ENCODE measurements around the gene PHF21A. TPM values are rescaled to one million over a fixed set of nuclear protein-coding genes. Genes with fewer than 3 reads are reported as not detected.

Gene PHF21A
- total RNA-seq, 1 experiment from 2014 or later, result 2.5 TPM

Other genes with a start within 250 kb of the PHF21A start
- 32.5 and 38.5 TPM in 2 replicates for gene MAPK8IP1, start 235.8 kb downstream of the PHF21A start, total RNA-seq (2014; rRNA removed; shearing (Covaris generic))
- gene FREY1, start 214.2 kb downstream of the PHF21A start, total RNA-seq (2014; rRNA removed; shearing (Covaris generic)), result 0.24 TPM in 1 of 2 replicates, not detected in the other
- gene PEX16, start 203.6 kb downstream of the PHF21A start, total RNA-seq (2014; rRNA removed; shearing (Covaris generic)), result 32.5 and 38.8 TPM in 2 replicates
- not detected in 2 replicates for gene LARGE2, start 198.8 kb downstream of the PHF21A start, total RNA-seq (2014; rRNA removed; shearing (Covaris generic))
- 2.4 and 7.2 TPM in 2 replicates for gene CREB3L1, start 156.2 kb upstream of the PHF21A start, total RNA-seq (2014; rRNA removed; shearing (Covaris generic))
- gene DGKZ, start 226.0 kb upstream of the PHF21A start, total RNA-seq (2014; rRNA removed; shearing (Covaris generic)), result 66.2 and 68.4 TPM in 2 replicates